ENCODE measurements around the gene MRGPRF.
A peak's percentile ranks its signal among the peaks of the same experiment; 100 is the strongest.

The MRGPRF gene, protein sequence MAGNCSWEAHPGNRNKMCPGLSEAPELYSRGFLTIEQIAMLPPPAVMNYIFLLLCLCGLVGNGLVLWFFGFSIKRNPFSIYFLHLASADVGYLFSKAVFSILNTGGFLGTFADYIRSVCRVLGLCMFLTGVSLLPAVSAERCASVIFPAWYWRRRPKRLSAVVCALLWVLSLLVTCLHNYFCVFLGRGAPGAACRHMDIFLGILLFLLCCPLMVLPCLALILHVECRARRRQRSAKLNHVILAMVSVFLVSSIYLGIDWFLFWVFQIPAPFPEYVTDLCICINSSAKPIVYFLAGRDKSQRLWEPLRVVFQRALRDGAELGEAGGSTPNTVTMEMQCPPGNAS

DNA sequence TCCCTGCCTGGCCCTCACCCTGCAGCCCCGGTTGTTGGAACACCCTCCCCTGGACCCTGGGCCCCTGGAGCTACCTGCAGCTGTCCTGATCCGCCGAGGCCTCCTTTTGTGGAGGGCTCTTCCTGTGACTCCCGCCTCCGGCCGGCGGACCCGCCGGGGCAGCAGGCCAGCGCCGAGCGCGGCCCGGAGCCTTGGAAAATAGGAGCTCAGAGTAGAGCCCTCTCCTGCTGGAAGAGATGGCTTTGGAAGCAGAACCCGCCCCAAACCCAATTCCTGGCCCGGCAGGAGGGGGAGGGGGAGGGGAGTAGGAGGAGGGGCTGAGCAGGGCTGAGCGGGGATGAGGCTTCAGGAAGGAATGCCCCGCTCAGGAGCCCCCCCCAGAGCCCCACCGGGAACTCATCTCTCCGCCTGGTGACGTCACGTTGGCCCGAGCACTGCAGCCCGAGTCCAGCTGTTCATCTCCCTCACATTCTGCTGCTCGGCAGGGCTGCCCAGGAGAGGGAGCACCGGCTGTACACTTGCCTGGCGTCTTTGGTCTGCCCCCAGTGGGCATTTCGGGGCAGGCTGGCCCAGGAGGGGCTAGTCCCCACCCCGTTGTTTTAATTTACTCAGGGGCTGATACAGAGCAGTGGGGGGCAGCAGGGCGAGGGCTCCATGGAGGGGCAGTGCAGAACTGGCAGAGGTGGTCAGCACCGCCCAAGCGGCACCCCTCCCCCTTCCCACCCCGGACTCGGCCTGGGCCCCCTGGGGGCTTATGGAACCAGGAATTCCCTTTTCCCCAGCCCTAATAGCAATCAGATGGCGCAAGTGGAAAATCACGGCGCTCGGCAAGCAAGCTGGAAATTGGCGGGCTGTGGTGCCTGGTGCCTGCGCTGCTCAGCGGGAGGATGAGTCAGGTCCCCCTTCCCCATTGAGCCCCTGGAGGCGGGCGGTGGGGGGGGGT, at the start of gene MRGPRF:
MRGPRF (minus strand) TSS at position 238 of the 943 bp plus-strand sequence. CDS start 3,345 bp downstream, outside the sequence.
- DNase-seq (ENCODE audit: low read depth in 2 of 2), result no peak

DNA sequence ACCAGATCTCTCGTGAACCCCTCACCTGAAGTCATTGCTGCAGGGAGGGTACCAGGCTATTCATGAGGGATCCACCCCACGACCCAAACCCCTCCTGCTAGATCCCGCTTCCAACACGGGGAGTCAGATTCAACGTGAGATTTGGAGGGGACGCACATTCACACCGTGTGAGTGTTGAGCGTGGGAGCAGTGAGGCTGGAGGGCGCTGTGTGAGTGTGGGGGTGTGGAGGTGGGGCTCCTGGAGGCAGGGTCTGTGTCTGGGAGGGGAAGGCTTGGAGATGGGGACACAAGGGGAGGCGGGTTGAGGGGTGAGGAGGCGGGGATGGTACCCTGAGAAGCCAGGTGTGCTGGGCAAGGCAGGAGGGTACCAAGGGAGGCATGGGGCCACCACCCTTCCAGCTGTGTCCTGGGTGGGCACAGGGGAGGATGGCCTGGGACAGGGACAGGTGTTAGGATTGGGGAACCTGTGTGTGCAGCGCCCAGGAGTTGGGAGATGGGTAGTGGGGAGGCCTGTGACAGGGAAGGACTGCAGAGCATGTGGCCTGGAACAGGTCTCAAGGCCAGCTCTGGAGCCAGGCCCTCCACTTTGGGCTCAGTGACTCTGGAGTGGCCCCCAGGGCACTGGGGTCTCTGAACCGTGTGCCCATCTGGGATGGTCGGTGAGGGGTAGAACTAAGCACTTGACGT, 49.3 kb upstream of the MRGPRF start:
- DNase-seq (ENCODE audit: low read depth in 2 of 2), result no peak

DNA sequence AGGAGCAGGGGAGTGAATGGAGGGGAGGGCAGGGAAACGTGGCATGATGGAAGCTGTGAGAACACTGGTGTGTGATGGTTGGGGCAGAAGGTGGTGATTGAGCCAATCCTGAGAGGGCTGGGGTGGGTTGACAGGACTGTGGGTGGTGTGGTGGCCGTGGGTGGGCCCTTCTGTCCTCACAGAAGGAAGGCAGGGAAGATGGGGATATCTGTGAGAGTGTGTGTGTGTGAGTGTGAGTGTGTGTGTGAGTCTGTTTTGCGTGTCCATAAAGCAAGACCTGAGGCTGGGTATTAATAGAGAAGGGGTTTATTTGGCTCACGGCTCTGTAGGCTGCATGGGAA, 48.6 kb upstream of the MRGPRF start:
- DNase-seq (ENCODE audit: low read depth in 2 of 2), result no peak

DNA sequence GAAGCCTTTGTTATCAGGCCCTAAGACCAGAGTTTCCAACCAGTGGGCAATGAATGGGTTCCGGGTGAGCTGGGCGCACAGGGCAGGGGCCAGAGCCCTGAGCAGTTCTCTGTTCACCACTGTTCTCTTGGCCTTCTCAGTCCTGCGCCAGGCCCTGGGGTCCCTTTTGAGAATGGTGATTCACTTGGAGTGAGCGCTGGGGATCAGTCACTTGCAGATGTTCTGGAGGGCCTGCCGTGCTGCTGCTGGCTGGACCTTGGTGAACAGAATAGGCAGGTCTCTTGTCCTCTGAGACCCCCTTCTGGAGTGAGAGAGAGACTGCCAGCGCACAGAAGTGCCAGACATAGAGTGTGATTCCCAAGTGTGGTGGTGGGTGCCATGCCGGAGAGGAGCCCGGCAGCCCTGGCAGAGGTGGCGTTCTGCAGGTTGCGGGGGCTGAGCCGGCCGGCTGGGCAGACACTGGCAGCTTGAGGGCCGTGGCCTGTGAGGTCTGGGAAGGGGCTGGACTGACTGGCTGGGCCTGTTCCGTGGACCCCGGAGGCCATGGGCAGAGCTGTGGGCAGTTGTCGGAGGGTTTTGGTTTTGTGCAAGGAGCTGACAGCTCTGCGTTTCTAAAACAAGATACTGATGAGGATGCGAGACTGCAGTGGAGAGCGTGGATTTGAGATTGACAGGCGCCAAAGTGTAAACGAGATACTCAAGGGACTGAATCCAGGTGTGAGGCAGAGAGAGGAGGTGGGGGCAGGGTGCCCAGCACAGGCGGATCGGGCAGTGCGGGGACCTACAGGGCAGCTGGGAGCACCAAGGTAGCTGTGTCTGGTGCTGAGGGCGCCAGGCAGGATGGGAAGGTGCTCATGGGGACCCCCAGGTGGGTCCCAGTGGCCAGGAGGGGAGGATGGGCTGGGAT, 48.0 kb upstream of the MRGPRF start:
- no peak for DNase-seq (ENCODE audit: low read depth in 2 of 2)

DNA sequence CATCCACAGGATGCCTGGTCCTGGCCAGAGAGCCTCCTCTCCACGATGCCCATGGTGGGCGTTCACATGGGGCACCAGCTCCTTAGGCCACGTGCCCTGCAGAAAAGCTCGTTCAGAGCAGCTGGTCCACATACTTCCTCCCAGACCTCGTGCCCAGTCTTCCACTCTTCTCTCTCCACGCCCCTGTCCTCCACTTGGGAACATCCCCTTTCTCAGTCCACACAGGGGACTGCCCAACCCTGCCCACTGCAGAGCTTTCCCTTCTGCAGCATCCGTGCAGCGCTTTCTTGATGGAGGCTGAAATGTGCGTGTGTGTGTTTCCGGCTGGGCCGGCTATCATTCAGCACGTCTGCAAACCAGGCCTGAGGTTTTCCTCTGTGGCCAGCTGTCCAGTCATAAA, 46.9 kb upstream of the MRGPRF start:
- DNase-seq (ENCODE audit: low read depth in 2 of 2), result no peak

DNA sequence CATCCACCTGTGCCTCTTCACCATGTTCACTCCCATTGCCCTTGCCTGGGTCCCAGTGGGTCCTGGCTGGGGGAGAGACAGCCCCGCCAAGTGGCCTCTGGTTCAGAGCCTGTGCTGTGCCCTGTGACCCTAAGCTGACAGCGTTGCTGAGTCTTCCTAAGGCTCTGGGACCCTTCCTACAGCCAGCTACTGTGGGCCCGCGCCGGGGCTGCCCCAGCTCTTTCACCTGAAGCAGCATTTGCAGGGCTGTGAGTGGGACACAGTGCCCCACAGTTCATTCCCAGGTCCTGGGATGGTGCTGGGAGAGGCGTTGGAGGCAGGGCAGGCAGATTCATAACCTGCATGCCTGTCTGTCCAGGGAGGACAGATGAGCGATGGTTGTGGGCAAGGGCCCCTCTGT, 46.4 kb upstream of the MRGPRF start:
- DNase-seq (ENCODE audit: low read depth in 2 of 2), result no peak

DNA sequence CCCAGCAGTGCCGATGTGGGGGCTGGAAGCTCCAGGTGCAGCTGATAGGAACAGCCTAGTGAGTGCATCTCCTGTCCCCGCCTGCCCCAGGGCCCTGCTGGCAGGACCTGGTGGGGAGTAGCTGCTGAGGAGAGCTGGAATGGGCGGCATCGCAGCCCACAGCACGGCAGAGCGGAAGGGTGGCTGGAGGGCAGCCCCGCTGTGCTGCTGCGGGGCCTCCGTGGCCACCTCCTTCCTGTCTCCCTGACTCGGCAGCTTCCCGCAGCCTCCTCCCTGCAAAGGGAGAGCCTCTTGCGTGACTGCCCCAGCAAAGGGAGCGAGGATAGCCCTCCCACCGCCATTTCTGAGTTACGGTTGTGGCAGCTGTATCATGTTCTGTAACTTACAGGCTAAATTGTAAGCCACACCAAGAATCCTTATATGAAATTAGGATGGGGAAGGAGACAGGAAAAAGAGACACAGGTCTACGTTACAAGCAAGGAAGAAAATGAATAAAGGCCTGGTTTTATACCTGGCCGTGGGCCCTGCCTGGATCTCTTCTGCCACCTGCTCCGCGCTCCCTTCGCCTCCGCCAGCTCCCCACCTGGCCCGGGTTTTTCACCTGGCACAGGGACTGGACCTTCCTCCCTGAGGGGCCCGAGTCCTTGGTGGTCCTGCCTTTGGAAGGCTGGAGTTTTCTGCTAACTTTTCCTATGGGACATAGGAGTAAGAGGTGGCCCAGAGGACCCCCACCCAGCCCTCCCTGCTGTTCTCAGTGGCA, 45.6 kb upstream of the MRGPRF start:
- no peak for DNase-seq (ENCODE audit: low read depth in 2 of 2)

DNA sequence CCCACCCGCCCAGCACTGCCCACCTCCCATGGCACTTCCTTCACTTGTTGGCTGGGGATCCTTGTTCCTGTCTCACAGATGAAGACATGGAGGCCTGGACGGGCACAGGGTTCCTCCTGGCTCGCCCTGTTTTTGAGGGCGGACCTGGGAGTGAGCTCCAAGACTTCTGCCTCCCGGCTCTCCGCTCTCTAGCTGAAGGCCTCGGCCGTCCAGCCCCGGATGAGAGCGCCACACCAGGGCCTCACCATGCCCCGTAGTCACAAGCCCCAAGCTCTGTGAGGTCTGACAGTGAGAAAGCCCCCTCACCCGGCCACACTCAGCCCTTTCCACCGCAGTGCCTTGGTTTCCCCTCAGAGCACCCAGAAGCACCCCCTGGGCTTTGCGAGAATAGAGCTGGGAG, 44.8 kb upstream of the MRGPRF start:
- DNase-seq (ENCODE audit: low read depth in 2 of 2), result no peak

DNA sequence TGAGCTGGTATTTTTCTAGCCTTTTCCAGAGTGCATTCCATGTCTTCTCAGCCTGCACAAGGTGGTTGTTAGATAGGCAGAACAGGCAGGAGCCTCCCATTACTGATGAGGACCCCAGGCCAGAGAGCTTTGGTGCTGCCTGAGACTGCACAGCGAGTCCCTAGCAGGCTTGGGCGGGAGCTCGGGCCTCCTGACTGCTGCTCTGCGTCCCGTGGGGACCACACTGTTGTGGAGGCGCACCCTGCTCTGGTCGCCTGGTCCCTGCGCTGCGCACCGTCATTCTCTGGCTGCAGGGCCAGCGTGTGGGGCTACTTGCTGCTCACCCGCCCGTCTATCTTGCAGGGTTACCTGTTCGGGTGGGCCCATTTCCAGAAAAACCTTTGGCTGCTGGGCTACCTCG, 44.2 kb upstream of the MRGPRF start:
- no peak for DNase-seq (ENCODE audit: low read depth in 2 of 2)

DNA sequence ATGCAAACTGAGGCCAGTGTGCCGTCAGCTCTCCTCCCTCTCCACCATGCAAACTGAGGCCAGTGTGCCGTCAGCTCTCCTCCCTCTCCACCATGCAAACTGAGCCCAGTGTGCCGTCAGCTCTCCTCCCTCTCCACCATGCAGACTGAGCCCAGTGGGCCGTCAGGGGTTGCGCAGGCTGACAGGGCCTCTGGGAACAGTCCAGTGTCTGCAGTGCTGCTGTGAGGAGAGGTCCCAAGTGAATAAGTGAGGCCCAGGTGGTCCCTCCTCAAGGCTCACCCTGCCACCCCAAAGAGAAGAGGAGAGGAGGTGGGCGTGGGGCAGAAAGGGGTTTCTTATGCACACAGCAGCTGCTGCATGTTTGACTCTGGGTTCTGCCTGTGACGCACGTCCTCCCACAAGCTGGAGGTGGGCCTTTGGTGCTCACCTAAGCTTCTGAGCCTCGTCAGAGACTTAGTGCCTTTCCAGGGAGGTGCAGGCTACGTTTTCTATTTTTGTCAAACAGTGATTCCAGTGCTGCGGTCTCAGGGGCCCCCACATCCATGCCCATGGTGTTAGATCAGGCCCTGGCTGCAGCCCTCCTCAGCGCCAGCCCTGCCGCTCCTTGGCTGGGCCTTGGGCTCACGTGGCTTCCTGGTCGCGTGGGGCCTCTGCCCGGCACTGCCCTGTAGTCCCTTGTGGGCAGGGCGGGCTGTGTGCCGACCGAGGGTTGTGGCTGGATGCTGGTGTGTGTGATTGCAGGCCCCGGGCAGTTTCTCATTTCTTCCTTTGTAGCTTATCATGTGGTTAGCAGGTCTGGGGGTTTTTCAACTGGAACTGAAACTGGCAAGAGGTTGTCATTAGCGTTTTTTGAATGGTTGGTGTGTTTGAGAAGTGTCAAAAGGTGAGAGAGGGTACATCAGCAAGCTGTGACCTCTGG, 42.8 kb upstream of the MRGPRF start:
- peak; percentile 13 to 20 for DNase-seq (ENCODE audit: low read depth in 2 of 2)

DNA sequence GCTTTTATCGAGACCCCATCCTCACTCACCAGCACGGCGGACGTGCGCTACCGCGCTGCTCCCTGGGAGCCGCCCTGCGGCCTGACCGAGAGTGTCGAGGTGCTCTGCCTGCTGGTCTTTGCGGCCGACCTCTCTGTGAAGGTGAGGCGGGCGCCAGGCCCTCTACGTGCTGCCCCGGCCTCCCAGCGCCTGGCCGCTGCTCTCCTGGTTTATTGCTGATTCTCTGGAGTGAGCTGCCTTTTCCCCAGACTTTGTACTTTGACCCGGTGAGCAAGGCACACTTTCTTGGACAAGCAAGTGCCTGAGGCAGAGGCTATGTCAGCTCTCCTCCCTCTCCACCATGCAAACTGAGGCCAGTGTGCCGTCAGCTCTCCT, 42.2 kb upstream of the MRGPRF start:
- DNase-seq (ENCODE audit: low read depth in 2 of 2), result no peak

DNA sequence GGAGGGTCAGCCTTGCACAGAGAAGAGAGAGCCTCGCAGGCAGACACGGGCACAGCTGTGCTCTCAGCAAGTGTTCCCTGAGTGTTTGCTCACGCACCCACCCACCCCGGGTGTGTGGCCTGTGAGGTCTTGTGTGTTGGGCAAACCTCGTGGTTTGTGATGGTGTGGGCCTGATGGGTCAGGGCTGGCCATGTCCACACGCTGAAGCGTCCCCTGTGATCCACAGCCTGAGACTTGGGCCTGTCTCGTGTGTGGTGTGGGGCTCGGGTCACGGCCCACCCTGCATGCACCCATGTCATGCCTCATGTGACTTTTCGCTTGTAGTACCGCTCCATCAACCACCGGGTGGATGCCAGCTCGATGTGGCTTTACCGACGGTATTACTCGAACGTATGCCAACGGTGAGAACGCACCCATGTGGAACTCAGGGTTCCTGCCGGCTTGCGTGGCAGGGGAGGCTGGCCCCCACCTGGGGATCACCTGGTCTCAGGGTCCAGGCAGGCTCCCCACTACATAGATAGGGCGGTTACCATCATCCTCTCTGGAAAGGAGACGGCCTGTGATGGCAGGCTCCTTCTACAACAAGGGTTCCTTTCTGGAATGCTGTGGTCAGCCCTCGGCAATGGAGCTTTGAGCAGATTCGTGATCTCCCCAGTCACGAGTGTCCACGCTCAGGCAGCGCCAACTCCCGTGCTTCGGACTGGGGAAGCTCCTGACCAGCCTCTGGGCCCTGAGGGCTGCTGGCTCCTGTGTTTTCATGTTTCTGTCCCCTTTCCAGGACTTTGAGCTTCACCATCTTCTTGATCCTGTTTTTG, 41.6 kb upstream of the MRGPRF start:
- DNase-seq (ENCODE audit: low read depth in 2 of 2), result no peak

DNA sequence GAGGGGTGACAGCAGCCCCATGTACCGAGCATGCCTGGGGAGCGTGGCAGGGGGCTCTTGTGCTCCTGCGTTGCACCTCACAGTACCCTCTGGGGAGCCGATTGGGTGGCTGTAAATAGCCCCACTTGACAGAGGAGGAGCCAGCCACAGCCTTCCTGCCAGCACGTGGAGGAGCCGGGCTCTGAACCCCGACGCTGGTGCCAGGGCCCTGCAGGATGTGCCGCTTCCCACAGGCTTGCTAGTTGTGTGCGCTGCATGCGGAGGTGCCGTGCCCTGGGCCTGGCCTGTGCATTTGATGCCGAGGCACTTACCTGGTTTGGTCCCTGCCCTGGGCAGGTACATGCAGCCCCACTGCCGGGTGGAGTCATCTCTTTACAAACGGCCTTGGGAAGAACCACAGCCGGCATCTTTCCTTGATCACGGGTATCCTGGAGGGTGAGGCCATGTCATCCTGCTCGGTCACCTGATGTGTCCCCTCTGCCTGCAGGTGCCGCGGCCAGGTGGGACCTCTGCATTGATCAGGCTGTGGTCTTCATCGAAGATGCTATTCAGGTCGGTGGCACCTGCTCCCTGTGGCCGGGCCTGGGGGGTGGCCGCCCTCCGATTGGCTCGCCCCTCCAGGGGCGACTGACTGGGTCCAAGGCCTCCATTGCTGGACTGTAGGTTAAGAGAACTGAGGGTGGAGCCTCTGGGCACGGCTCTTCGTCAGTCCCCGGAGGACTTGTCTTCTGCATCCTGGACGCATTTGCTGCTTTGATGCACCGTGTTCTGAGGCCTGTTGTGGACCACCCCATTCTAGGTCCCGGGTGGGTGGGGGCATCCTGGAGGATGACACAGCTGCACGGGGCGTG, 40.7 kb upstream of the MRGPRF start:
- DNase-seq (ENCODE audit: low read depth in 2 of 2), result no peak

DNA sequence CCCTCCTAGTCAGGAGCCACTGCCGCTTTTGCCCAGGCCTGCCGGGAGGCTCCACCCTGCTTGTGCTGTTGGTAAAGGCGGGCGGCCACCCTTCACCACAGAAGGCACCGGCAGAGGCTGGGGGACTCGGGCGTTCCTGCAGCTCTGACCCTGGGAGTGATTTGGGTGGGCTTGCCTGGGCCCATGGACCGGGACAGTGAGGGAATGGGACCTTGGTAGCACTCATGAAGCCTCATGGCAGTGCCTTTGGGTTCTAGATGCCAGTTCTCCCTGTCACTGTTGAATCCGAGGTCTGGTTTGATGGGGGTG, 40.1 kb upstream of the MRGPRF start:
- no peak for DNase-seq (ENCODE audit: low read depth in 2 of 2)

DNA sequence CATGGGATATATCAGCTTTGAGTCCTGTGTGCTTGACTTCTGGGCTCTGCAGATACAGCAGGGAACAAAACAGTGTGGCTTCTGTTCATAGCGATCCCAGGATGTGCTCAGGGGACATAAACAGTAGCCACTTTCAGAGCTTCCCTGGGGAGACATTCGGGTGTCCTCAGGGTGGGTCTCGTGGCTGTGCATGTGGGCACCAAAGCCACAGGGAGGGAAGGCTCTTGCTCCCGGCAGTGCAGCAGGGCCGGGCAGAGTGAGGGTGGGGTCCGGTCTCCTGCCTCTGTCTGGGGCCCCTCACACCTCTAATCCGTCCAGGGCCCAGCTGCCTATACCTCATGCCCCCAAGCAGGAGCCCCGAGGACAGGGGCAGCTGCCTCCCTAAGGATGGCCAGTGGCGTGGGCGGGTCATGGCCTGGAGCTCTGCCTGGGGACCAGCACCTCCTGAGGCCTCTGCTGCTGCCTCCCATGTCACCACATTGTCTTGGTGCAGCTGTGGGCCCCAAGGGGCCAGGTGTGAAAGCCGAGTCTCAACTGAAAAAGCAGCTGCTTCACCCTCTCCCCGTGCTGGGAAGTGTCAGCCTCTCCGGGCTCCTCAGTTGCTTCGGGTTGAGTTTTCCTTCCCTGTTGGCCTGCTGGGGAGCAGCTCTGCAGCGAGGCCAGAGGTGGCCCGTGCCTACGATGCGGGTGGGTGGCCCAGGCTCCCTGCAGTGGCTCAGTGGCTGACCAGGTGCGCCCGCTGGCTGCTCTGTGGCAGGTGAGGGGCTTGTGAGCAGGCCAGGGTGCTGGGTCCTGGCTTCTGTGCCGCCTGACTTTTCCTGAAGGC, 39.5 kb upstream of the MRGPRF start:
- no peak for DNase-seq (ENCODE audit: low read depth in 2 of 2)

DNA sequence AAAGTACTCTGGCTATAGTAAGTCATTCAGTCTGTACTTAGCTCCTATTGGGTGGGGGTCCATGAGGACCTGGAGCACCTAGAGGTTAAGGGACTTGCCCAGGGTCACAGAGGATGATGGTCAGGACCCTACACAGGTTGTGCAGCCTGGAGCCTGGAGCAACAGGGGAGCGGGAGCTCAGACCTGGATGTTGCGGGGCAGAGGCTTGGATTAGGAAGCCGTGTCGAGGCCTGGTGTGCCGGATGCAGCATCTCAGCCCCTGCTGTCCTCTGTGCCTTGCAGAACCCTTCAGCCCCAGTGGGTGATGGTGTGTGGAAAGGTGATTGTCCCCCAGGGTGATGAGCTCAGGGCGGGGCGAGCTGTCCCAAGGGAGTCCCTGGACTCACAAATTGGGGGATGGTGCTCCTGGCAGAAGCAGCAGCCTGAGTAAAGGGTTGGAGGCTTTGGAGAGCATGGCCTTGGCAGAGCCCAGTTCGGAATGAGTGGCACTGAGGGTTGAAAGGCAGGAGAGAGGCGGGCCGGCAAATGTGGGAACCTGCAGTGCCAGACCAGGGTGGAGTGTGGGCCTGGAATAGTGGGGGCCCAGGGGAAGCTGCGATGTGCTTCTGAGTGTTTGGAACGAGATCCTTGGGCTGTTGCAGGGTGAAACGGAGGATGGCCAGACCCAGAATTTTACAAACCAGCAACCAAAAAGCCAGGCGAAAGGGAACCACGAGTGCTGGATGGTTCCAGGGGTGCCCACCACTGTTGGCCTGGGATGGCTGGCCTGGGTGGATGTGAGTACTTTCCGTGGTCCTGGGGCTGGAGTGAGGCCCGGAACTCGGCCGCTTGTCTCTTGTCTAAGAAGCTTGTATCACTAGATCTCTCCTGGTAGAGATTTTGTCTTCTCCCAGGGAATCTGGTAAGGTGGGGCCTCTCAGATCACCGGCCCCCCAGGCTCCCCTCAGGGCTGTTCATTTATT, 38.6 kb upstream of the MRGPRF start:
- no peak for DNase-seq (ENCODE audit: low read depth in 2 of 2)
